Thyroid gland (tissue), 4 donors: ENCODE measurements around the gene POLR2L. TPM values are rescaled to one million over a fixed set of nuclear protein-coding genes. Genes with fewer than 3 reads are reported as not detected.
A peak's percentile ranks its signal among the peaks of the same experiment; 100 is the strongest.

Source experiments
- DNase-seq, 2 donors: peaks; one replicate each; pipeline ENCODE4 v3.0.0-alpha.2; 2019
- H3K27ac ChIP-seq, 3 donors: fragments of 200-600 bp; sonication (generic); 1 replicate in 2 of 3; 2 replicates in 1 of 3; pipeline ENCODE4 v1.5.1; 2016 to 2019; ENCODE audit warnings: mild to moderate bottlenecking in 1 of 3, moderate library complexity in 1 of 3
- H3K27me3 ChIP-seq: fragments of 200-600 bp; sonication (generic); one replicate; pipeline ENCODE4 v1.5.1; 2019
- H3K36me3 ChIP-seq, 2 donors: fragments of 200-600 bp; sonication (generic); one replicate each; pipeline ENCODE4 v1.5.1; 2016 to 2019
- H3K4me1 ChIP-seq, 2 donors: fragments of 200-600 bp; sonication (generic); one replicate each; pipeline ENCODE4 v1.5.1; 2017 to 2019
- H3K4me3 ChIP-seq, 3 donors: fragments of 200-600 bp; sonication (generic); replicated peaks in 1 of 3; 1 replicate in 2 of 3; 2 replicates in 1 of 3; pipeline ENCODE4 v1.5.1; 2016; ENCODE audit warnings: mild to moderate bottlenecking in 1 of 3
- H3K9me3 ChIP-seq: fragments of 200-600 bp; sonication (generic); one replicate; pipeline ENCODE4 v1.5.1; 2017
- POLR2A ChIP-seq, 2 donors: fragments of 450-650 bp; IDR thresholded peaks; one replicate each; pipeline ENCODE4 v1.6.1; 2017; ENCODE audit warnings: antibody characterized with exemption in 2 of 2, mild to moderate bottlenecking in 2 of 2, moderate library complexity in 1 of 2
- WGBS, 2 donors: methylation state at CpG; one replicate each; pipeline ENCODE4 v1.1.5; 2017; 5-methylcytosine and 5-hydroxymethylcytosine counted together
- intact Hi-C: fragments of 100-400 bp; cut with DNase I; formaldehyde crosslinking; loops from one replicate; pipeline ENCODE4 v1.15.1; 2023
- total RNA-seq, 4 donors: library from RNA; depleted of rRNA; stranded (reverse); fragments of >200 nt; gene quantifications; one replicate each; pipeline ENCODE4 v1.2.3, GENCODE V29; 2016
- TF ChIP-seq, protein P1 (sequence below), 6 experiments: fragments of 200-600 bp in 3 of 6; fragments of 450-650 bp in 3 of 6; sonication (generic) in 3 of 6; IDR thresholded peaks; one replicate each; pipeline ENCODE4 v1.5.1; 2016 to 2019; ENCODE audit warnings: antibody characterized with exemption in 6 of 6, mild to moderate bottlenecking in 2 of 6, inconsistent platforms in 1 of 6, moderate library complexity in 1 of 6

POLR2L gene
- total RNA-seq, 4 donors from 2014 or later, result 17.9 to 89.2 (median 52.4) TPM

DNA sequence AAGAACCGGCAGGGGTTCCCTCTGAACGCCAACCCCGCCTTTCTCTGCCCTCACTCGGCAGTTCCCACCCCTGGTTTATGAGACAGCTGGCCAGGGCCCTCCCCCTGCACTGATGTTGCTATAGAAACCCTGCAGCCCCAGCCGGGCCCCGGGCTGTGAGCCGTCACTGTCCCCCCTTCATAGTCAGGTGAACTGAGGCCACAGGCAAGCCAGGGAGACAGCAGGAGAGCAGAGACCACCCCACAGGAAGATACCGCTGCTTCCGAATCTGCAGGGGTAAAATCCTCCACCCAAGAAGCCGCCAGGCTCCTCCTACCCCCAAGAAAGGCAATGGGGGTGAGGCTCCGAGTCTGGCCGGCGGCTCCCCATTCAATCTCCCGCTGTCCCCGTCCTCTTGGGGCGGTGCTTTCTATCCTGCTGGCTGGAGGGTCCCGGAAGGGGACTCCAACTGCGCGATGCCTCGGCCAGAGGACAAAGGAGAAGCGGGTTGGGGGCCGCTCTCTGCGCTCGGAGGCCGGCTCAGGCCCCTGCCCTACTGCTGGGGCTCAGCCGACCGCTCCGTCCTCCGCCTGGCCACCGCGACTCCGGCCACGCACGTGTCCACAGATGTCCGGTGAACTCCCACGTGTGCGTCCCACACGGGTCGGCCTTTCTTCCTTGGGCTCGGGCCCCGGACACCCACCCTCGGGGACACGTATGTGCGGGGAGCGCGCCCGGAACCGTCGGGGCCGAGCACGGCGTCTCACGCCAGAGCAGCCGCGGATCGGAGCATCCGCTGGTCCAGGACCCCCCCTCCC lies 44.8 kb downstream of the POLR2L start:
- Histone ChIP-seq H3K9me3 (no peaks in the 10 kb centered on the region), H3K36me3 (no peaks in the 10 kb centered on the region), H3K4me1 (peaks cover 29 to 31% of the 10 kb centered on the region in 2 donors), H3K27ac (peak overlapping the region; percentile 18 to 68 (median 67)), H3K4me3 (peak overlapping the region; percentile 50 to 71 (median 54)), H3K27me3 (no peaks in the 10 kb centered on the region)
- intact Hi-C loops, result no loop called here
- TF ChIP-seq, protein P1, sequence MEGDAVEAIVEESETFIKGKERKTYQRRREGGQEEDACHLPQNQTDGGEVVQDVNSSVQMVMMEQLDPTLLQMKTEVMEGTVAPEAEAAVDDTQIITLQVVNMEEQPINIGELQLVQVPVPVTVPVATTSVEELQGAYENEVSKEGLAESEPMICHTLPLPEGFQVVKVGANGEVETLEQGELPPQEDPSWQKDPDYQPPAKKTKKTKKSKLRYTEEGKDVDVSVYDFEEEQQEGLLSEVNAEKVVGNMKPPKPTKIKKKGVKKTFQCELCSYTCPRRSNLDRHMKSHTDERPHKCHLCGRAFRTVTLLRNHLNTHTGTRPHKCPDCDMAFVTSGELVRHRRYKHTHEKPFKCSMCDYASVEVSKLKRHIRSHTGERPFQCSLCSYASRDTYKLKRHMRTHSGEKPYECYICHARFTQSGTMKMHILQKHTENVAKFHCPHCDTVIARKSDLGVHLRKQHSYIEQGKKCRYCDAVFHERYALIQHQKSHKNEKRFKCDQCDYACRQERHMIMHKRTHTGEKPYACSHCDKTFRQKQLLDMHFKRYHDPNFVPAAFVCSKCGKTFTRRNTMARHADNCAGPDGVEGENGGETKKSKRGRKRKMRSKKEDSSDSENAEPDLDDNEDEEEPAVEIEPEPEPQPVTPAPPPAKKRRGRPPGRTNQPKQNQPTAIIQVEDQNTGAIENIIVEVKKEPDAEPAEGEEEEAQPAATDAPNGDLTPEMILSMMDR (IDR thresholded peaks at IDR 0.05), result no peak
- no peak for TF ChIP-seq POLR2A (IDR thresholded peaks at IDR 0.05)
- DNase-seq, result peak; percentile 67
- 0 to 1% methylated on average over 8 to 41 of the region's 57 CpGs for WGBS, 2 donors

DNA sequence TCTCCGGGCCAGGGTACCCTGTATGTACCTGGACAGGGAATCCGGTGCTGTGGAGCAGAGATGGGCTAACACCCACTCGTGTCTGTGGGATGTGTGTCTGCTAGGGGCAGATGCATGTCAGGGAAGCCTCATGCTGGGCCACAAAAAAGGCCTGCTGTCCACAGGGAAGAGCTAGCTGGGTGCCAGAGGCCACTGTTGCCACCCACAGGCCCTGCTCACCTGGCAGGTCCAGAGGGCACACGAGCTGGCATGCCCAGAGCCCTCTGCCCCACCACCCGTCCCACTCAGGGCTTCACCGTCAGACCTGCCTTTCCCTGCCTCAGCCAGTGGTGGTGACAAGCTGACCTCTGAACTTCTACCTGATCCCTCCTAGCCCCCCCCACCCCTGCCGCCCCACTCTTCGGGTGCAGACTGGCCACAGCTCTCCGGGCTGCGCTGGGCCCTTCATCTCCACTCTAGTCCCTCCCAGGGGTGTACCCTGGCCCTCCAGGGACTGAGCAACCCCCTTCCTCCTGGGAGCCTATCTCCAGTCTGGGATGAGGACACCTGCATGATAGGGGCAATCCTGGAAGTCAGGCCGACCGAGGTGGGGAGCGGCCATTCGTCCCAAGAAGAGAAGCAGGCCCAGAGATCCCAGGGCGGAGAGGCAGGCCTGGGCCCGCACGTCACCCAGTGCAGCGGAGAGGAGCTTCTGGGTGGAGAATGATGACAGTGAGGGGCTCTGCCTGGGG lies 45.6 kb downstream of the POLR2L start:
- no peaks in the 10 kb centered on the region for H3K27me3 ChIP-seq
- TF ChIP-seq, protein P1 (IDR thresholded peaks at IDR 0.05), result no peak
- no peak for TF ChIP-seq POLR2A (IDR thresholded peaks at IDR 0.05)
- H3K27ac ChIP-seq, result peak overlapping the region; percentile 18 to 68 (median 67)
- 25 to 26% methylated on average over 5 to 11 of the region's 18 CpGs for WGBS, 2 donors
- peak overlapping the region in 1 of 3 donors; percentile 71 for H3K4me3 ChIP-seq
- H3K9me3 ChIP-seq, result no peaks in the 10 kb centered on the region
- no peak for DNase-seq
- no peaks in the 10 kb centered on the region for H3K36me3 ChIP-seq
- peaks cover 29 to 31% of the 10 kb centered on the region in 2 donors for H3K4me1 ChIP-seq
- intact Hi-C loops, result no loop called here

DNA sequence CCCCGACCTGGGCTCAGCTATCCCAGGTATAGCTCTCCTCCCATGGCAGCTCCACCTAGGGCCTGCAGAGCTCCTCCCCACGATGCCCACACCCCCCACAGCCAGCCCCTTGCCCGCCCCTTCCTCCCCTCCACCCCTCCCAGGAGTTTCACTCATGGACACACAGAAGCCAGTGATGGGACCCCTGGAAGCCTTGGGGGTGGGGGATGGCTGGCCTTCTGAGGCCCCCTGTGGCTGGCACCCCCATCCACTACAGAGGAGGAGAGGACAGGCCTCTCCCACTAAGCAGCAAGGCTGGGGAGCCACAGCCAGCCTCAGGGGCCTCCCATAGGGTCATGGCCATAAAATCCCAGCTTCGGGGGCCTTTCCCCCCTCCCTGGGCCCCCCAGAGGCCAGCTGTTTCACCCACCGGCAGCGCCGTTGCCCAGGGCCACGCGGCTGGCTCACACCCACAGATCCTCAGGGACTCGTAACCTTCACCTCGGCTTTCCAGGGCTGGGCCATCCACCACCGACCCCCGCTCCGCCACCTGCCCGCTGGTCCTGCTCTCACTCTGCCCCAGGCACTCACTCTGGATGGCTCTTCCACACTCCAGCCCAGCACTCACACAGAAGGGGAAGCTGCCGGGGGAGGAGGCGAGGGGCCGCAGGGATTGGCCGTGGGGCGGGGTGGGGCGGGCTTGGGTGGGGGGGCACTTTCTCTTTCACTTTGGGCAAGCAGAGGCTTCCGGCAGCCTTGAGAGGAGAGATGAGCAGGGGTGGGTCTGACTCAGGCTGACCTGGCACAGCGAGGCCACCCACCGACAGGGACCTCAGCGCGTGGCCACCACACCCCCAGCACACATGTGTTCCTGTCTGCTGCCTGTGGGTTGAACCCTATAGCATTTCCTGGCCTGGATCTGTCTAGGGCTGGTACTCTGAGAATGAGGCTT lies 46.4 kb downstream of the POLR2L start:
- peak; percentile 81 to 83 for DNase-seq
- H3K9me3 ChIP-seq, result no peaks in the 10 kb centered on the region
- H3K4me1 ChIP-seq, result peaks cover 29 to 31% of the 10 kb centered on the region in 2 donors
- no peaks in the 10 kb centered on the region for H3K27me3 ChIP-seq
- TF ChIP-seq, protein P1 (IDR thresholded peaks at IDR 0.05), result no peak
- peak; percentile 15 to 31 for TF ChIP-seq POLR2A (IDR thresholded peaks at IDR 0.05)
- H3K36me3 ChIP-seq, result no peaks in the 10 kb centered on the region
- H3K4me3 ChIP-seq, result peak overlapping the region; percentile 39 to 71 (median 52)
- intact Hi-C loops, result no loop called here
- peak overlapping the region; percentile 18 to 68 (median 67) for H3K27ac ChIP-seq
- 0 to 5% methylated on average over 1 to 21 of the region's 26 CpGs for WGBS, 2 donors

DNA sequence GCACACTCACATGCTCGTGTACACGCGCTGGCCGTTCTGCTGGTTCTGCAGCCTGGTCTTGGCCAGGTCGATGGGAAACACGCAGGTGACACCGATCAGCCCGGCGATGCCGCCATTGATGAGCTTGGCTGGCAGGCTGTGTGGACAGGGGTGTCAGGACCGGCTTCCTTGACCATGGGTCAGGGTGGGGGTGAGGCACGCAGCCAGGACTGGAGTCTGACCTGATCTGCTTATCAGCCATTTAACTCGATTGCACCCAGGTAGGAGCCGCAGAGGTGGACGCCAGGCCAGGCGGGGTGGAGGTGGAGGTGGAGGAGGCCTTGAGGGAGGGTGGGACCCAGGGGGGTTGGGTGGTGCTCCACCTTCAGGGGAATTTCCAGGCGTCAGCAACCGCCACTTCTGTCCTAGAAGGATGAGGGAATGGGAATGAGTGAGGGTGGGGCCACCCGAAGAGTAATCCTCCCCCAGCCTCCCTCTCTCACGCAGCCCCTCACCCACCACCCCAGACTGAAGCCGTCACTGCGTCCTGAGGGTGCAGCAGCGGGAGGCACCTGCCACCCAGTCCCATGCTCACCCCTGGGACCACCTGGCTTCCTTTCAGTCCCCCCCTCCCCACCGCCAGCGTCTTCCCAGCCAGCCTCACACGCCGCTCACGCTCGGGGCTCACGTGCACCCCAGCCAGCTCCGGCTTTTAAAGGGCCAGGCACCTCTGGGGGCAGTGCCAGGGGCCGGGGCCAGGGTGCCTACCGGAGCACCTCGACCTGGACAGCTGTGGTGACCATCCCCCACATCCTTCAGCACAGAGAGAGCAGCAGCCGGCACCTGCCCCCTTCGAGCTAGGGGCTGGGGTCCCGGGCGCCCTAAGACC lies 47.3 kb downstream of the POLR2L start:
- H3K4me1 ChIP-seq, result peaks cover 30 to 31% of the 10 kb centered on the region in 2 donors
- 56 to 63% methylated on average over 23 to 28 of the region's 38 CpGs for WGBS, 2 donors
- intact Hi-C loops, result no loop called here

More for the DNA sequence above, 47.3 kb downstream of the POLR2L start:
- Histone ChIP-seq H3K9me3 (no peaks in the 10 kb centered on the region), H3K27ac (peak overlapping the region in 1 of 3 donors; percentile 16), H3K27me3 (no peaks in the 10 kb centered on the region), H3K36me3 (no peaks in the 10 kb centered on the region), H3K4me3 (peak overlapping the region in 1 of 3 donors; percentile 71)
- TF ChIP-seq, protein P1 (IDR thresholded peaks at IDR 0.05), result no peak
- no peak for TF ChIP-seq POLR2A (IDR thresholded peaks at IDR 0.05)
- peak; percentile 45 to 47 for DNase-seq
